GM18505 (cell line): ENCODE data around the gene DNM1L.
A peak's percentile ranks its signal among the peaks of the same experiment; 100 is the strongest.

ENCODE experiments used
- ATAC-seq: cut with Tn5 transposase; IDR thresholded peaks from one replicate; pipeline ENCODE4 v1.9.1; 2021; ENCODE audit not compliant: unreplicated experiment
- POLR2A ChIP-seq: IDR thresholded peaks from 4 replicates; pipeline ENCODE4 v1.6.1; 2011; ENCODE audit warnings: borderline replicate concordance; ENCODE audit not compliant: insufficient read depth, insufficient read length; ENCODE audit errors: extremely low read depth

Gene DNM1L

DNA sequence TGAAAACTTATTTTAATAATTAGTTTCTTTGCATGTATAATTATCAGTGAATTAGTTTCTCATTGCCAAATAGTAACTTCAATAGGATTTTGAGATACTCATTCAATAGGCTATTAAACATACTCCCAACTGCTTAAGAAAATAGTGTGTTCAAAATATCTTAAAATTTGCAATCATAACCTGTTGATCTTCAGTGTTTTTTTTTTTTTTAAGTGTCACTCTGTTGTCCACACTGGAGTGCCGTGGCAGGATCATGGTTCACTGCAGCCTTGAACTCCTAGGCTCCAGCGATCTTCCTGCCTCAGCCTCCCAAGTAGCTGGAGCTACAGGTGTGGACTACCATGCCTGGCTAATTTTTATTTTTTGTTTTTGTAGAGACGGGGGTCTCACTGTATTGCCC lies 78.1 kb downstream of the DNM1L start:
- no peak for ATAC-seq
- TF ChIP-seq POLR2A, result no peak

- TF ChIP-seq POLR2A, result no peak
- peak; percentile 78 for ATAC-seq
Observed at GRCh38 chr12:32761716-32762115, 82.6 kb downstream of the DNM1L start.

GRCh38 chr12:32765906-32766305 lies 86.8 kb downstream of the DNM1L start:
- no peak for TF ChIP-seq POLR2A
- ATAC-seq, result no peak

- TF ChIP-seq POLR2A, result no peak
- no peak for ATAC-seq
Observed at GRCh38 chr12:32768518-32768917, 89.4 kb downstream of the DNM1L start.

- ATAC-seq, result no peak
- no peak for TF ChIP-seq POLR2A
Observed at GRCh38 chr12:32770141-32770540, 91.0 kb downstream of the DNM1L start.

- TF ChIP-seq POLR2A, result no peak
- no peak for ATAC-seq
Observed at GRCh38 chr12:32773691-32774090, 94.6 kb downstream of the DNM1L start.

GRCh38 chr12:32776258-32776657 lies 97.2 kb downstream of the DNM1L start:
- no peak for ATAC-seq

DNA sequence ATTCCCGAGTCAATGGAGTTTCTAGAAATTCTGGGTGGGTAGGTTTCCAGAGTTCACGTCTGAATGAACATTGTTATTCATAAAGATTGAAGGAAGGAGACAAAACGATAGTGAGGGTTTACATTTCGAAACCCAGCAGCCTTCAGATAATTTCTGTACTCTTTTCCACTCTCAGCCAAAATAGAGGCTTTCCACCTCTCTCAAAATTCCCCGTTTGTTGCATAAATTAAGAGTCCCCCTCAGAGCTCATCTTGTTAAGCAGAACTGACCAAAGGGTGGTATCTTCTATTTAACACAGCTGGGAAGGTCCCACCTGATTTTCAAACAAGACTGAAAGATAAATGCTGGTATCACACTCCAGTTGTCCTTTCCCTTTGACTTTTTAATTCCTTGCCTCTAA lies 98.1 kb downstream of the DNM1L start:
- no peak for ATAC-seq
- no peak for TF ChIP-seq POLR2A

More at GRCh38 chr12:32776258-32776657, 97.2 kb downstream of the DNM1L start:
- no peak for TF ChIP-seq POLR2A

DNA sequence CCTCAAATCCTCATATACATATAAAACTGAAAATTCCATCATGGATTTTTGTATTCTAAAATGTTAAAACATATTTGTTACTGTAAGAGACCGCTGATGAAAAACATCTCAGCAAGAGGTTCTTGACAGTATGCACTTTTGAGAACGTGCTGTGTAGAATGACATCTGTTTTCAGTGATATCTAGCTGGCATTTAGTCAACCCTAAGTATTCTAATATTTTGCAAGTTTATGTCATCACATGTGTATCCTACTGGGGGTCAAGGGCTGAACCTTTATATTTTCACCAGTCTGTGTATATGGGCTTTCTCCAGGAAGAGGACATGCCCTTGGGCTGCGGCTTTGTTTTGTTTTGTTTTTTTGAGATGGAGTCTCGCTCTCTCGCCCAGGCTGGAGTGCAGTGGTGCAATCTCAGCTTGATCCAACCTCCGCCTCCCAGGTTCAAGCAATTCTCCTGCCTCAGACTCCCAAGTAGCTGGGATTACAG lies 98.6 kb downstream of the DNM1L start:
- no peak for ATAC-seq
- TF ChIP-seq POLR2A, result no peak

- no peak for ATAC-seq
- TF ChIP-seq POLR2A, result no peak
Observed at GRCh38 chr12:32780071-32780470, 101.0 kb downstream of the DNM1L start.

DNA sequence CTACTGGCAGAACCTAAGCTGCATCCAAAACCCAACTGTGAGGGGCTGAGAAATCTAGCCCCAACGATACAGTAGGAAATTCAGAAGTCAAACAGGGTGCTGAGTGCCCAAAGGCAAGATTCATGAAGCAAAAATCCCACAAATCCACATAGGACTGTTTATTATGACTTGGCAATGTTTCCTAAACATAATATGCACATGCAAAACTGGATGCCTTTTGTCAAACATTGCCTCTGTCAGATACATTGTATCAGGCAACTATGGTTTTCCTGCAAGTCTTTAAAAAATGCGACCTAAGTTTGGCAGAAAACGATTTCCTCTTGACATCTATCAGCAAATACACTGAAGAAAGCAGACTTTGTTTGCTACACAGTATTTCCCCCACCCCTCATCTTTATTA lies 103.9 kb downstream of the DNM1L start:
- no peak for ATAC-seq

DNA sequence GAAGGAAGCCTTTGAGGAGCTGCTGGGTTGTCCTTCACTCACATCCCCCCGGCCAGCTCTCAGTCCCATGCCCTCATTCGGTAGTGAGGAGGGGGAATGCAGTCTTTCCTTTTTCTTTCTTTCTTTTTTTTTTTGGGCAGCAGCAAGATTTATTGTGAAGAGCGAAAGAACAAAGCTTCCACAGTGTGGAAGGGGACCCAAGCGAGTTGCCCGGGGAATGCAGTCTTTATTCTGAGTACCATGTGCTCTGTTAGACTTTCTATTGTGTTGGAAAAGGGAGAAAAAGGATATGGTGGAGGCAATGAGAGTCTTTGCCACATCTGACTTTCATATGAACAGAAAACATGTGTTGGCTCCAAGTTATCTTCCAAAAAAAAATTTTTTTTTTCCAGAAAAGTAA lies 106.5 kb downstream of the DNM1L start:
- no peak for ATAC-seq
- TF ChIP-seq POLR2A, result no peak

More for the DNA sequence above, 103.9 kb downstream of the DNM1L start:
- no peak for TF ChIP-seq POLR2A

DNA sequence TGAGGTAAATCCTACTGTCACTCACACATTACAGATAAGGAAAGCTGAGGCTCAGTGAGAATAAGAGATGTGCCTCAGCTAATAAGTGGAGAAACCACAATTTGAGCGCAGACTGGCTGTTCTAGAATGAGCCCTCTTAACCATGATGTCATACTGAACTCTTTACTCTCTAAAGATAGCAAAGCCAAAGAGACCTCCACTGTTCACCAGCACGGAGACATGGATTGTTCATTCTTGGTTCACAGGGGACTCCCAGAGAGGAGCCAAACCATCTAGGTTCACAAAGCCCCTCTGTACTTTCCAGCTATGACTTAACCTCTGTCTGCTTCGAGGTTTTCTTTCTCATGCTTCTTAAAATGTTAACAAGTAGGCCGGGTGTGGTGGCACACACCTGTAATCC lies 109.3 kb downstream of the DNM1L start:
- no peak for ATAC-seq
- no peak for TF ChIP-seq POLR2A

DNA sequence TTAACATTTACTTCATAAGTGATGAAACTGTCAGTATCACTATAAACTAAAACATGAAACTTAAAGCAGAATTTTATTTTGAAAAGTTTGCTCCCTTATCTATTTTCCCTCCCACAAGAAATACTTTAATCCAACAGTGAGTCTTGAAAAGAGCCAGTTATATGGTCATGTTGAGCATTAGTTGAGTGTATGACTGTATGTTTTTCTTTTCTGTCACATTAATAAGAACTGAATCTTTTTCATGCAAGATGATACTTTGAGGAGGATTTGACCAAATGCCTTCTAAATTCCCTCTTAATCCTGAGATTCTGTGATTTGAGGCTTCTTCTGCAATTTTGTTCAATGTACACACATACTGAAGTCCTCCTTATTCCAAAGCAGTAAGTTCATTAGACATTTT lies 110.3 kb downstream of the DNM1L start:
- no peak for ATAC-seq
- no peak for TF ChIP-seq POLR2A

GRCh38 chr12:32789916-32790315 lies 110.8 kb downstream of the DNM1L start:
- TF ChIP-seq POLR2A, result no peak
- ATAC-seq, result no peak
